HEK293 (cell line): ENCODE data around the gene ORAI2.

ENCODE experiments used
- CTCF ChIA-PET: fragments of 350-600 bp; formaldehyde crosslinking; extraction: SDS; loops from one replicate; lab custom pipeline; 2021; ENCODE audit warnings: antibody characterized with exemption; lab: Yijun Ruan, JAX
- POLR2A ChIA-PET: fragments of 300-600 bp; formaldehyde crosslinking; extraction: SDS; loops from one replicate; lab custom pipeline; 2020; ENCODE audit warnings: antibody characterized with exemption, inconsistent platforms; lab: Yijun Ruan, JAX
- H3K27ac ChIP-seq: fragments of 200-500 bp; sonication (Bioruptor generic); 2 replicates; pipeline ENCODE4 v1.5.1; 2014; ENCODE audit warnings: low read depth, low read length, control low read depth, inconsistent platforms; ENCODE audit errors: extremely low read depth
- H3K36me3 ChIP-seq, 2 experiments: fragments of 200-500 bp in 1 of 2; sonication (Bioruptor generic) in 1 of 2; 1 replicate in 1 of 2; 2 replicates in 1 of 2; pipeline ENCODE4 v1.5.1; 2014 to 2017; ENCODE audit warnings: inconsistent platforms in 2 of 2, low read length in 2 of 2; ENCODE audit not compliant: control insufficient read depth in 2 of 2, insufficient read depth in 1 of 2
- H3K4me1 ChIP-seq: fragments of 200-500 bp; sonication (Bioruptor generic); 2 replicates; pipeline ENCODE4 v1.5.1; 2014; ENCODE audit warnings: mild to moderate bottlenecking, low read length, inconsistent platforms; ENCODE audit not compliant: control insufficient read depth, insufficient read depth
- H3K4me3 ChIP-seq: 2 replicates; pipeline ENCODE4 v1.5.1; 2011; ENCODE audit warnings: low read depth, mild to moderate bottlenecking, control low read depth, low read length, moderate library complexity
- H3K9me3 ChIP-seq: fragments of 200-500 bp; sonication (Bioruptor generic); 2 replicates; pipeline ENCODE4 v1.5.1; 2014; ENCODE audit warnings: low read depth, low read length, inconsistent platforms; ENCODE audit not compliant: control insufficient read depth, insufficient read depth
- CTCF ChIP-seq: fragments of 450-650 bp; formaldehyde crosslinking; IDR thresholded peaks from 2 replicates; pipeline ENCODE4 v1.5.1; 2016; ENCODE audit warnings: missing biosample characterization, missing genetic modification characterization
- EGR2 ChIP-seq: fragments of 450-650 bp; formaldehyde crosslinking; IDR thresholded peaks from 2 replicates; pipeline ENCODE4 v1.5.1; 2016; ENCODE audit warnings: low read depth, missing biosample characterization, missing genetic modification characterization
- PRDM10 ChIP-seq: fragments of 450-650 bp; formaldehyde crosslinking; IDR thresholded peaks from 2 replicates; pipeline ENCODE4 v1.5.1; 2016; ENCODE audit warnings: missing biosample characterization, missing genetic modification characterization
- REPIN1 ChIP-seq: fragments of 450-650 bp; formaldehyde crosslinking; IDR thresholded peaks from 2 replicates; pipeline ENCODE4 v1.5.1; 2017; ENCODE audit warnings: missing biosample characterization, missing genetic modification characterization, low read depth
- REST ChIP-seq: fragments of 450-650 bp; formaldehyde crosslinking; IDR thresholded peaks from 2 replicates; pipeline ENCODE4 v1.5.1; 2016; ENCODE audit warnings: missing biosample characterization, missing genetic modification characterization
- ZFHX2 ChIP-seq: fragments of 450-650 bp; formaldehyde crosslinking; conservative IDR thresholded peaks from 2 replicates; pipeline ENCODE4 v1.5.1; 2016; ENCODE audit warnings: missing biosample characterization, missing genetic modification characterization
- ZFP69B ChIP-seq: fragments of 450-650 bp; formaldehyde crosslinking; IDR thresholded peaks from 2 replicates; pipeline ENCODE4 v1.5.1; 2016; ENCODE audit warnings: missing biosample characterization, missing genetic modification characterization
- ZNF121 ChIP-seq: fragments of 450-650 bp; formaldehyde crosslinking; IDR thresholded peaks from 2 replicates; pipeline ENCODE4 v1.5.1; 2016; ENCODE audit warnings: missing biosample characterization, missing genetic modification characterization
- ZNF394 ChIP-seq: fragments of 450-650 bp; formaldehyde crosslinking; IDR thresholded peaks from 2 replicates; pipeline ENCODE4 v1.5.1; 2016; ENCODE audit warnings: missing biosample characterization, missing genetic modification characterization, mild to moderate bottlenecking, moderate library complexity, borderline replicate concordance
- ZNF548 ChIP-seq: fragments of 450-650 bp; formaldehyde crosslinking; IDR thresholded peaks from 2 replicates; pipeline ENCODE4 v1.5.1; 2016; ENCODE audit warnings: missing biosample characterization, missing genetic modification characterization
- ZNF777 ChIP-seq: fragments of 450-650 bp; formaldehyde crosslinking; IDR thresholded peaks from 2 replicates; pipeline ENCODE4 v1.5.1; 2017; ENCODE audit warnings: missing biosample characterization, missing genetic modification characterization, borderline replicate concordance

The ORAI2 gene

GRCh38 chr7:102450242-102450641 lies 16.9 kb downstream of the ORAI2 start:
- Histone ChIP-seq H3K36me3 (peaks cover 0 to 14% of the 10 kb centered on the region in 2 experiments; a peak in 1 of 3 replicates), H3K4me3 (no peak overlapping the region), H3K4me1 (no peaks in the 10 kb centered on the region), H3K9me3 (no peaks in the 10 kb centered on the region), H3K27ac (no peak overlapping the region)
- TF ChIP-seq PRDM10 (tag by site-specific recombination) (no peak), CTCF (peak; percentile 37; the same call in 1 of the 2 replicates), ZNF777 (tag by site-specific recombination) (no peak), ZNF548 (tag by site-specific recombination) (no peak), REST (tag by site-specific recombination) (no peak), EGR2 (tag by site-specific recombination) (peak; percentile 59; the same call in 1 of the 2 replicates), ZFP69B (tag by site-specific recombination) (no peak), ZFHX2 (tag by site-specific recombination) (peak; percentile 46), ZNF394 (tag by site-specific recombination) (no peak)
- ChIA-PET POLR2A (interaction anchor here (1.2 kb wide), 1 partner anchor 10 kb away, joined by 4 read pairs; no protein-coding TSS in a partner anchor), CTCF (no interaction called here)

GRCh38 chr7:102451371-102452054 lies 18.1 kb downstream of the ORAI2 start:
- H3K27ac ChIP-seq = no peak overlapping the region
- peaks cover 0 to 14% of the 10 kb centered on the region in 2 experiments; a peak in 2 of 3 replicates for H3K36me3 ChIP-seq
- no peaks in the 10 kb centered on the region for H3K9me3 ChIP-seq
- TF ChIP-seq REPIN1 (tag by site-specific recombination) = no peak
- TF ChIP-seq, all 188 proteins: peak for 0
- CTCF ChIA-PET = interaction anchor here (2.0 kb wide), 1 partner anchor 47 kb away, joined by 9 read pairs; no protein-coding TSS in a partner anchor
- POLR2A ChIA-PET = no interaction called here
- Histone ChIP-seq H3K4me3 (no peak overlapping the region), H3K4me1 (peaks cover under 1% of the 10 kb centered on the region; the same call in 1 of the 2 replicates)

- Histone ChIP-seq H3K9me3 (no peaks in the 10 kb centered on the region), H3K36me3 (peaks cover 5 to 9% of the 10 kb centered on the region in 2 experiments; a peak in 2 of 3 replicates), H3K27ac (no peak overlapping the region)
- CTCF ChIA-PET = interaction anchor here (2.0 kb wide), 1 partner anchor 48 kb away, joined by 9 read pairs; no protein-coding TSS in a partner anchor
- no peak for TF ChIP-seq EGR2 (tag by site-specific recombination)
- TF ChIP-seq ZNF121 (tag by site-specific recombination) = peak; percentile 98
- TF ChIP-seq, all 188 proteins: peak for 1
- Histone ChIP-seq H3K4me3 (no peak overlapping the region), H3K4me1 (peaks cover 3% of the 10 kb centered on the region; the same call in 1 of the 2 replicates)
- POLR2A ChIA-PET = no interaction called here
These were observed 19.1 kb downstream of the ORAI2 start for GRCh38 chr7:102452451-102452850.
